ENCODE measurements around the gene LRFN5.

LRFN5 gene

DNA sequence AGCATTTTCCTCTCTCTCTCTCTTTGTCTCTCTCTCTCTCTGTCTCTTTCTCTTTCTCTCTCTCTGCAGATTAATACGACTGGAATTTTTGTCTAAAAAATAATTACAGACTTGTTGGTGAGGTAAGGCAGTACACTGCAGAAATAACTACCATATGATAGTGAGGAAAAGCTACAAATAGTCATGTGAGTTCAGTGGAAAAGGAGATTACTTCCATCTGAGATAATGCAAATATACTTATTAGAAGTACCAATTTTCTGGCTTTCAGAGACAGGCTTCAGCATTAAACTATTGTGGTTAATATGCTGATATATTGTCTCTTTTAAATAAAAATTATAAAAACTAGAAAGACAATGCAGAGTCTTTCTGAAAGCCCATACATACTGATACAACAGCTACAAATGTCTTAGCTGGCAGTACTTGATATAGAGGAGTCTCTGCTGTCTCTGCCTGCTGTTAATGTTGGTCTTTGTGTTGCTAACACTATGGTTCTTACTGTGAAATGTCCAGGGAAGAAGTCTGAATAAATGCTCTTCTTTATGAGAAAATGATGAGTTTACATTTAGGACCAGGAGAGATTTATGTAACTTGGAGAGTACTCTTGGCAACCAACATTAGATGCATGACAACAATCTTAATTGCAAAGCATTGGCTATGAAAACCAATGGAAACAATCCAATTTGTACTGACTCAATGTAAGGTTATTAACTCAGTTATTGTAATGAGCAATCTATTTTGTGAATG is 167.0 kb downstream of the LRFN5 start:
- no peak for DNase-seq (ENCODE audit: low read depth, low spot score)

DNA sequence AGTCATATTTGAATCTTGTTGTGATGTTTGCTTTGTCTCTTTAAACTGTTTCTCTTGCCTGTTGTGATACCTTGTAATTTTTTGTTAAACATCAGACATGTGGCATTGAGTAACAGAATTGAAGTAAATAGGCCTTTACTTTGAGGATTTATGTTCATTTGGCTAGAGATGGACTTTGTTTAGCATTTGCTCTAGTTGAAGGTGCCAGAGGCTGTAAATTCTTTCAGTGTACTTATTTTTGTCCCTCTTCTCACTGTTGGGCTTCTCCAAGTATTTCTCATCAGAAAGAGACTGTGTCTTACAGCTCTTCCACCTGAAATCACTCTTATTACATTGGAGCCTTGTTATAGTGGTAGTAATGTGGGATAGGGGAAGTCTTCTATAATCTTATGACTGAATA is 175.8 kb downstream of the LRFN5 start:
- DNase-seq (ENCODE audit: low read depth, low spot score) = no peak

DNA sequence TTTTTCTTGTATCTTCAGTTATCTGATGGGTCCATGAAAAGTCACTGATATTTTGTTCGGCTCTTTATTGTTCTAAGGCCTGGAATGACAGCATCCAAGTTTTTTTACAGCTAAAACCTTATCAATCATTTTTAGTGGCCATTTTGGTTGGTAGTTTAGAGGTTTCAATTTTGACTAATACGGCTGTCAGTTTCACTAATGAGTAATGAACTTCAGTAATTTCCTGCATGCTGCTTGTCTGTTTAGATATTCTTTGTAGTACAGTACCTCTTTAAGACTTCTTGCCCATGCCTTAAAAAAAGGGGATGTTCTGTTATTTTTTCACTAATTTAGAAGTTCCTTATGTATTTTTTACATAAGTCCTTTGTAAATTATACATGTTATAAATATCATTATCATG is 176.7 kb downstream of the LRFN5 start:
- DNase-seq (ENCODE audit: low read depth, low spot score) = no peak

DNA sequence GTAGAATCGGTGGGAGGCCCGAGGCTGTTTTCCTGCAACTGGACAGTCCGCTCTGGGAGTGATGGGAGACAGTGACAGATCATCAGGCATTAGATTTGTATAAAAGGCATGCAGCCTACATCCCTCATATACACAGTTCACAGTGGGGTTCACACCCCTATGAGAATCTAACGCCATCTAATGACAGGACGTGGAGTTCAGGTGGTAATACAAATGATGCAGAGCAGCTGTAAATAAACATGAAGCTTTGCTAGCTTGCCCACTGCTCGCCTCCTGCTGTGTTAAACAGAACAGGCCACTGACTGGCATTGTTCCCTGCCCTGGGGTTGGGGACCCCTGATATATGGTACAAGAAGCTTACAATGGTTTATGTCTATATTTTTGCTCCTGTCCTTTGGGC is 179.0 kb downstream of the LRFN5 start:
- DNase-seq (ENCODE audit: low read depth, low spot score) = peak; percentile 0

GRCh38 chr14:41799817-41800216 is 193.1 kb downstream of the LRFN5 start:
- DNase-seq (ENCODE audit: low read depth, low spot score) = no peak

DNA sequence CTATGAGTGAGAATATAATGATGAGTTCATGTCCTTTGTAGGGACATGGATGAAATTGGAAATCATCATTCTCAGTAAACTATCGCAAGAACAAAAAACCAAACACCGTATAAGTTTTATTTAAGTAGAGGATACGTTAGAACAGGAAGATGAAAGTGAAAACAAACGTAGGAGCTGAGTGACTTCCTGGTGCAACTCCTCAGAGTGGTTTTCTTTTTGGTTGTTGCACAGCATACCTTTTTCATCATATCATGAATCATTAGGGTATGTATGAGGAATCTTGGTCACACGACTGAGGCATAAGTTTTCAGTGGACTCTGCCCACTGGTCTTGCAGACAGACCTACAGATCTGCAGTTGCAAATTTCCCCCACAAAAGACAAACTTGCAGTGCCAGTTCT is 199.0 kb downstream of the LRFN5 start:
- DNase-seq (ENCODE audit: low read depth, low spot score) = no peak

DNA sequence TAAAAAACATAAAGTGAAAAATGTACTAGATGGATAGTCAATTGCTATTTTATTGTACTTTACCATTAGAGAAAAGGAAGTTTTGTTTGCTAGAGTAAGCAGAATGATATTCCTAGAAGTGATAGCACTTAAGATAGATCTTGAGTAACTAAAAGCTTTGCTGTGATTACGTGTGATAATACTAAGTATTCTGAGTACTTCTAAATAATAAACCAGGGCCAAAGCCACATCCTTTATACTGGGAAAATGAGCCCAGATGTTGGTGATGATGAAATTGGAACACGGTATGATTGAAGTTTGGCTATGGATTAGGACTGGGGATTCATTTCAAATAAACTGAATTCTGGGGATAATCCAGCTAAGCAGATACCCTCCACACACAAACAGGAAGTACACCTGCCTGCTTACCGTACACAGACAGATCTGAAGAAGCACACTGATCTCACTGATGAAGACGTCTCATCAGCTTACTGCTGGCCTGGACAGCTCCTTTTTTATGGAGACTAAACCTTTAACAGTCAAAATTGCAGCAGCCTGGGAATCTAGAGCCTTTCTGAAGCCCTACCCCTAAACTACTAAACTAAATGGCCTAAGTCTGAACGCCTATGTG is 199.8 kb downstream of the LRFN5 start:
- no peak for DNase-seq (ENCODE audit: low read depth, low spot score)

- DNase-seq (ENCODE audit: low read depth, low spot score) = no peak
Observed at GRCh38 chr14:41810362-41810761, 203.7 kb downstream of the LRFN5 start.

GRCh38 chr14:41817626-41818025 is 210.9 kb downstream of the LRFN5 start:
- DNase-seq (ENCODE audit: low read depth, low spot score) = no peak

DNA sequence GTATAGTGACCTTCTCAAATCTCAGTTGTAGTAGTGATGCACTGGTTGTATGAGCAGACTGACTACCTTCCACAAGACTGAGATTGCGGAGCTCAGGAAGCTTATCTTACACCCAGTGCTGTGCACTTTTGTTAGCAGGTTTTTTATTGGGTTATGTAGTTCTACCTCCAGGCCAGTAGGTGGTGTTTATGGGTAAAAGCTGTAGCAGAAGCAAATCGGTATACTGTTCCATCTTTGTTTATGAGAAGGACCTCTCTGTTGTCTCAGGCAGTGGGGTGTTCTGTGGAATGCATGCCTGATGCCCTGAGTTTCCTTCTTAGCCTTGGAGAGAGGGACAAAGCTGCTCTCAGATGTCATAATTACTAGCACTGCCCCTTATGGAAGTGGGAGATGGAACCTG is 217.8 kb downstream of the LRFN5 start:
- no peak for DNase-seq (ENCODE audit: low read depth, low spot score)

DNA sequence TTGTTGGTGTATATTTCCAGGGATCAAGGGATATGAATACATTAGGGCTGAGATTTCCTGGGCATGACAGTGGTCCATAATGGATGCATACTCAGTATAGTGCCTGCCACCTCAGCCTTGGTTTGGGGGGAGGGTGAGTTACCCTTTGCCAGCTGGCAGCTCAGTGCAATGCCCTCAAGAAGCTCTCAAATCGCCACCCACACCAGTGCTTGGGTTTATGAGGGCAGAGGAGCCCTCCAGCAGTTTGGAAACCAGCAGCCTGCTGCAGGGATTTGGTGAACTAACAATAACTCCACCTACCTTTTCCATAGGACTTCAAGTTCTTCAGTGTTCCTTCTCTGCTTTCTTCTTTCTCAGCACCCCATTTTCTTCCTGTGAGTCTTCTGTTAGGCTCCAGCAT is 218.9 kb downstream of the LRFN5 start:
- DNase-seq (ENCODE audit: low read depth, low spot score) = no peak

- peak; percentile 6 for DNase-seq (ENCODE audit: low read depth, low spot score)
Observed at GRCh38 chr14:41830714-41831406, 224.2 kb downstream of the LRFN5 start.

DNA sequence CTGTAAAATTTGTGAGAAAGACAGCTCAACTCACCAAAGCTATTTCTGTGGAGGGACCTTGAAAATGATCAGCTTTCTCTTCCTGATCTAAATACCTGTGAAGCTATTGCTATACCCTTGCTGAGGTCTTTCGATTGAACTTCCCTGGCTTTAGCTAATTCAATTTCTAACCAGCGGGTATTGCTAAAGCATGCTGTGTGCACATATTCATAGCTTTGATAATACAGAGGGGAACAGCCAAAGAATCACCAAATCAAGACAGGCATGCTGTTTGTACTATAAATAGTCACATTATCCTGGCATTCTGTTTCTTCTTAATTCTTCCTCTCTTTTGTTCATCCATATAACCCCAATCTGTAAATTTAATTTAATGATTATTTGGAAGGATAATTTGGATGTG is 233.0 kb downstream of the LRFN5 start:
- no peak for DNase-seq (ENCODE audit: low read depth, low spot score)

- no peak for DNase-seq (ENCODE audit: low read depth, low spot score)
Observed at GRCh38 chr14:41859336-41859735, 252.7 kb downstream of the LRFN5 start.

DNA sequence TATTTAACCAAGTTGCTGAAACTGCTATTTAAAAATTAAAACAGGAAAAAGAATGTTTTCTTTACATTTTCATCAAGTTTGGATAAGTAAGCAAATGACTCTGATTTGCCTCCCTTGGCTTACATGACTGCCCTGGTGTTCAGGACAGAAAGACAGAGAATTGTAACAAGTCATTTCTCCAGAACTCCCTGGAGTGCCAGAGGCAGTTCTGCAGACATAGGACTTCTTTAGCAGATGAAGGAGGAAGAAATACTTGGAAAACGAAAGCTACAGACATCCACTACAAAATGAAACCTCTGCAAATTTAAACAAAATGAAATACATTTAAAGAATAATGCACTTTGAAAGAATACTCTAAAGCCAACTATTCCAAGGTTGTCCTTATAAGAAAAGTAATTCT is 253.9 kb downstream of the LRFN5 start:
- no peak for DNase-seq (ENCODE audit: low read depth, low spot score)

GRCh38 chr14:41865894-41866293 is 259.2 kb downstream of the LRFN5 start:
- DNase-seq (ENCODE audit: low read depth, low spot score) = no peak

DNA sequence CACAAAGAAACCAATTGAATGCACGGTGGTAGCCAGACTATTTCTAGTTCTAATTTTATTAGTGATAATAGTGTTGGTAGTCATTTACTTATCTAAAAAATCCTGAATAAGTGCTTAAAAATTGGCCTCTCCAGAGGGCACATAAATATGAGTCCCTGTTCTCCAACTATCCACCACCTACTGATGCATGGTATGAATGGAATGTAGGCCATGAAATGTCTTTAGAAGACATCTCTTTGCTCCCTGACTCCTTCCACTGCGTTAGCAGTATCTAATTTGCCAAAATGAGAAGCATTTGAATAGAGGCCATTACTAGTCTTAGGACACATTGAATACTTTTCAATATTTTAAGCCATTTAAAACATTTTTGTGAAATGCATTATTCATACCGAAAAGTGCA is 261.7 kb downstream of the LRFN5 start:
- peak; percentile 4 for DNase-seq (ENCODE audit: low read depth, low spot score)

GRCh38 chr14:41872931-41873685 is 266.4 kb downstream of the LRFN5 start:
- DNase-seq (ENCODE audit: low read depth, low spot score) = no peak

DNA sequence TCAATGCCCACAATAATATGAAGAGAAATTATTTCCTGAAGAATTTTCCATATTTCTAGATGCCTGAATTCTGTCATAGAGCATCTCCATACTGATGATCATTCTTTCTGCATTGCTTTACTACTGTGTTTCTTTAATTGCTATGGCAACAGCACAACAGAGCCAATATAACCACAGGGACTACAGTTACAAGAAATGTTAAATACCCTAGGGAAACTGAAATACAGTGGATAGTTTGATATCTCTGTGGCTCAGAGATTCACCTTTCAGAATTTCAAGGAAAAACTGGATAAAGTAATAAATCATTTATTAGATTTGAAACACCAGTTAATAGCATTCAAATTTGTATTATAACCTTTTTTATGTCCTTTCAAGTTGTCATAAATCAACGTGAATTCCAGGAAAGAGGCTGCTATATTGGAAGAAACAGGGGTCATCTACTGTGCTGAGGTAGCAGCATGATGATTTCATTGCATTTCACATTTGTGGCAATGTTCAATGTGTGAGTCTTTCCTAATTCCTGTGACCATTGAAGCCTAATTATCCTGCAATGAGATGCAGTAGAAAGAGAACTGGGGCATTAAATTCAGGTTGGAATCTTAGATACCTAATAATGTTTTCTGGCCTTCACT is 267.1 kb downstream of the LRFN5 start:
- DNase-seq (ENCODE audit: low read depth, low spot score) = peak; percentile 34

- DNase-seq (ENCODE audit: low read depth, low spot score) = no peak
Observed at GRCh38 chr14:41875116-41875515, 268.4 kb downstream of the LRFN5 start.

DNA sequence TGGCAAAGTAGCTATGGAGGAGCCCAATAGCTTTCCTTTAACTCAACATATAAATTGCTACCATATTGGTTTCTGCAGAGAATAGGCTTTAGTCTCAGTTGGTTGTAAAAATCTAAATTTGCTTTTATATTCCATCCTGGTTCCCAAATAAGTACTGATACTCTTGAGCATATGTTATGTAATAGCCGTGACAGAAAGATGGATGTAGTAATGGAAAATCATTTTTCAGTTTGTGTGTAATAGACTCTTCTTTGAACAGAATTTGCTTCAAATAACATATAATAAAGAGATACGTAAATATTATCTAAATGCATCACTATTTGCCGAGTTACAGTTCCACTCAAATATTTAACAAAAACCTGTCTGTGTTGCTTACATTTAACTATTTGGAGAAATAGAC is 271.6 kb downstream of the LRFN5 start:
- no peak for DNase-seq (ENCODE audit: low read depth, low spot score)

GRCh38 chr14:41891624-41892023 is 284.9 kb downstream of the LRFN5 start:
- no peak for DNase-seq (ENCODE audit: low read depth, low spot score)

All from astrocyte of the hippocampus (primary cell).